CD4-positive, alpha-beta T cell treated with Interferon alpha-2 for 1 hour (primary cell): ENCODE data around the gene BLOC1S5.
"Not testable (repeated sequence)": the region's sequence is repeated elsewhere in the genome, so short reads cannot be mapped to it uniquely, and the experiment has no call there.

ENCODE experiments used
- DNase-seq, 2 donors: peaks; one replicate each; pipeline ENCODE4 v3.0.0-alpha.2; 2020 to 2022

Gene BLOC1S5

GRCh38 chr6:7992002-7992815, 72.0 kb downstream of the BLOC1S5 start:
- DNase-seq, result no peak

GRCh38 chr6:7991536-7991935, 72.7 kb downstream of the BLOC1S5 start:
- DNase-seq, result no peak

DNA sequence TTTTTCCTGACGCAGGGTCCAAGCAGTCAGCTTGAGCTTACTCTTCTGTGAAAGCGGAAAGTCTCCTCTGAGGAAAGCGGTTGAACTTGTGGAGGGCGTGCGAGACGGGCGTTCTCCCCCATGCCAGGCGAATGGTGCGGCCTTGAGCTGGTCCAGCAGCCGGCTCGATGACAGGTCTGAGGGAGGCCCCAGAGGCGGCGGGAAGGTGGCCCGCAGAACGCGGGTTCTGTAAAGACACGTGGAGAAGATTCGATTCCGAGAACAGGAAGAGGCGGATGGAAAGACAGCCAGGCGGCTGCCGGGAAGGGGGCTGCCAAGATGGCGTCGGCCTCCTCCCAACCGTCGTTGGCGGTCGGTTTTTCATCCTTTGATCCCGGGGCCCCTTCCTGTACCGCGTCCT, 78.0 kb downstream of the BLOC1S5 start:
- no peak for DNase-seq

GRCh38 chr6:7983967-7984366, 80.2 kb downstream of the BLOC1S5 start:
- not testable (repeated sequence) for DNase-seq

DNA sequence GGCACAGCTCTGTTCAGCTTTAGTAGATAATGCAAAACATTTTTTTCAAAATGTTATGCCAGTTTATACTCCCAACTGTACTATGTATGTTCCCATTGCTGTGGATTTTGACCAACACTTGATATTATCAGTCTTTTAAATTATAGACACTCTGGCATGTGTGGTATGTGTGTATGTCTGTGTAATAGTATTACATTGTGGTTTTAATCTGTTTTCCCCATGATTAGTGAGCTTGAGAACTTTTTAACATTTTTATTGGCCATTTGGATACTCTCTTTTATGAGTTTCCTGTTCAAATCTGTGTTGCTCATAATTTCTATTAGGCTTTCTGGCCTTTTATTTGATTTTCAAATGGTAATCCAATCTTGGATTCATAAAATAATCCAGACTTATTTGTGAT, 84.4 kb downstream of the BLOC1S5 start:
- no peak for DNase-seq

- no peak for DNase-seq
These were observed 85.5 kb downstream of the BLOC1S5 start for GRCh38 chr6:7978736-7979135.

DNA sequence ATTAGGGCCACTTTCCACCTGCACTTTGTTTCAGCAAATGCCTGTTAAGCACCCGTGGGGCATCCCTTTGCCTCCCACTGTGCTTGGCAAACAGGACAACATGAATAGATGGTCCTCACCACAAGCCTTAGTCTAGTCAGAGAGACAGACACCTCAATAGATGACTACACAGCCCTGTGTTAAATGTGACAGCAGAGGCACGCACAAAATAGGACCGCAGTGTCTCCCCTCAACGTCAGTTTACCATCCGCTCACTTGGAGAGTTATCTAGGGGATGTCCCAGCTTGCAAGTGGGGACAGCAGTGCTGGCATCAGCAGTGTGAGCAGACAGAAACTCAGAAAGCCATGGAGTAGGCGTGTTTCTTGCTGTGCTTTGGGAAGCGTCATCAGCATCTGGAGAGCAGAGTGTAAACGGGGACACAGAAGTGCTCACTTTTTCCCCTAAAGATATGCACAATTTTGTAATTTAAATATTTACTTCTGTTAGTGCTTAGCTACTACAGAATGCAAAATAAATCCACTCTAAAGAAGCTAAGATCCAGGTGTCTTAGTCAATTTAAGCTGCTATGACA, 87.6 kb downstream of the BLOC1S5 start:
- DNase-seq, result no peak

- DNase-seq, result no peak
These were observed 88.4 kb downstream of the BLOC1S5 start for GRCh38 chr6:7975764-7976146.

DNA sequence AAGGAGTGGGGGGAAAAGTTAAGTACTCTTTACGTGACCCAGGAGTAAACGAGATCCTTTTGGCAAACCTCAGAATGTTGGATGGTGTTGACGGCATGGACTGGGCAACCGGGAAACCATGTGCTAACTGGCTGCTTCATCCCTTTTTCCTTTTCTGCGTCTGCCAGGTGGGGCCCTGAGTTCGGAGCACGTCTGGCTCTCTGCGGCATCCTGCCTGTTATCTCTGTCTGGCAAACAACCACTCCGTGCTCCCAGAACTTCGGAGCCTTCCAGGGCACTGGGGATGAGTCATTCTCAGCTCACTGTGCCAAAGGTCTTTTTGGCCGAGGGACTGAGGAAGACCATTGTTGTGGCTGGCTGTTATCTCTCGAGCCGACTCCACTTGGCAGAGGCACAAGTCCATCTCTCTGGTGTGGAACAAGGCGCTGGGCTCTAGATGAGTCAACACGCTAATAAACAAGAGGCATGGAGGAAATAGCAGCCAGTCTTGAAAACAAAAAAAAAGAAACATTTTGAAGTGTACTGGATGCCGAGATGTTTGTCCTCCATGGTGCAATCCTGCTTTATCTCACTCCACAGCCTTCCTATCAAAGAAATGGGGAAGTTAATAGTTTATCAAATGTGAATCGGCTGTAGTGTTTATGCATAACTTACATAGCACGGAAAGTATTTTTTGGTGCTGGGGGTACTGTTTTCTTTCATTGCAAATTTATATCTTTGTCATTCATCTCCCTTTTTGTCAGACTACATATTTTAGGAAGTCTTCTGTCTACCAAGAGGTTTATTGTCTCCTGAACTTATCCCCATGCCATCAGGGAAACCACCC, 89.0 kb downstream of the BLOC1S5 start:
- no peak for DNase-seq

GRCh38 chr6:7974565-7974937, 89.6 kb downstream of the BLOC1S5 start:
- no peak for DNase-seq

- DNase-seq, result no peak
These were observed 90.6 kb downstream of the BLOC1S5 start for GRCh38 chr6:7973584-7973983.

- DNase-seq, result no peak
These were observed 92.7 kb downstream of the BLOC1S5 start for GRCh38 chr6:7971499-7971898.

- DNase-seq, result no peak
These were observed 93.6 kb downstream of the BLOC1S5 start for GRCh38 chr6:7970616-7971015.
